DND-41 (cell line): Measurements from ENCODE around the gene MICA.
"Not testable (repeated sequence)": the region's sequence is repeated elsewhere in the genome, so short reads cannot be mapped to it uniquely, and the experiment has no call there.

Source experiments
- ATAC-seq: fragments of 200-7000 bp; cut with Tn5 transposase; 3 replicates; pipeline ENCODE4 v1.9.1; 2021; ENCODE audit warnings: low read depth; ENCODE audit not compliant: insufficient read depth
- DNase-seq: peaks from one replicate; pipeline ENCODE4 v3.0.0-alpha.2; 2020
- H2AFZ ChIP-seq: 2 replicates; pipeline ENCODE4 v1.6.0; 2012; ENCODE audit warnings: low read depth, low read length
- H3K27ac ChIP-seq: 2 replicates; pipeline ENCODE4 v1.5.1; 2012; ENCODE audit warnings: low read length, inconsistent platforms
- H3K27me3 ChIP-seq: fragments of 200-600 bp; sonication (generic); 2 replicates; pipeline ENCODE4 v1.6.0; 2012; ENCODE audit warnings: low read length, mild to moderate bottlenecking, inconsistent platforms; ENCODE audit not compliant: insufficient read depth, poor library complexity
- H3K36me3 ChIP-seq: 2 replicates; pipeline ENCODE4 v1.5.1; 2012; ENCODE audit warnings: low read length, inconsistent platforms; ENCODE audit not compliant: insufficient read depth
- H3K4me1 ChIP-seq: 2 replicates; pipeline ENCODE4 v1.5.1; 2012; ENCODE audit warnings: mild to moderate bottlenecking, low read length; ENCODE audit not compliant: insufficient read depth
- H3K4me2 ChIP-seq: 2 replicates; pipeline ENCODE4 v1.6.0; 2012; ENCODE audit warnings: mild to moderate bottlenecking, moderate library complexity, low read length, inconsistent platforms; ENCODE audit not compliant: insufficient read depth
- H3K4me3 ChIP-seq, 2 experiments: fragments of 200-600 bp in 1 of 2; shearing (Covaris generic) in 1 of 2; 2 replicates each; pipeline ENCODE4 v1.5.1; 2012 to 2016; ENCODE audit warnings: inconsistent platforms in 2 of 2, low read length in 2 of 2, mild to moderate bottlenecking in 2 of 2, low read depth in 1 of 2, moderate library complexity in 1 of 2
- H3K79me2 ChIP-seq: 2 replicates; pipeline ENCODE4 v1.6.0; 2012; ENCODE audit warnings: low read length, inconsistent platforms; ENCODE audit not compliant: insufficient read depth
- H3K9ac ChIP-seq: 2 replicates; pipeline ENCODE4 v1.6.0; 2012; ENCODE audit warnings: low read depth, mild to moderate bottlenecking, inconsistent platforms, low read length, moderate library complexity
- H3K9me3 ChIP-seq: 2 replicates; pipeline ENCODE4 v1.5.1; 2012; ENCODE audit warnings: low read length, moderate library complexity, mild to moderate bottlenecking, inconsistent platforms; ENCODE audit not compliant: insufficient read depth, severe bottlenecking
- H4K20me1 ChIP-seq: 2 replicates; pipeline ENCODE4 v1.6.0; 2012; ENCODE audit warnings: low read length; ENCODE audit not compliant: insufficient read depth
- EZH2 ChIP-seq: IDR thresholded peaks from 3 replicates; pipeline ENCODE4 v1.6.1; 2012; ENCODE audit warnings: borderline replicate concordance, low read depth, mild to moderate bottlenecking, moderate library complexity, low read length, inconsistent platforms; ENCODE audit not compliant: severe bottlenecking
- TF ChIP-seq, protein P1 (sequence below): IDR thresholded peaks from 2 replicates; pipeline ENCODE4 v1.5.1; 2012; ENCODE audit warnings: borderline replicate concordance, low read length, moderate library complexity, mild to moderate bottlenecking; ENCODE audit not compliant: poor library complexity, severe bottlenecking; ENCODE audit errors: extremely low read depth

The MICA gene

DNA sequence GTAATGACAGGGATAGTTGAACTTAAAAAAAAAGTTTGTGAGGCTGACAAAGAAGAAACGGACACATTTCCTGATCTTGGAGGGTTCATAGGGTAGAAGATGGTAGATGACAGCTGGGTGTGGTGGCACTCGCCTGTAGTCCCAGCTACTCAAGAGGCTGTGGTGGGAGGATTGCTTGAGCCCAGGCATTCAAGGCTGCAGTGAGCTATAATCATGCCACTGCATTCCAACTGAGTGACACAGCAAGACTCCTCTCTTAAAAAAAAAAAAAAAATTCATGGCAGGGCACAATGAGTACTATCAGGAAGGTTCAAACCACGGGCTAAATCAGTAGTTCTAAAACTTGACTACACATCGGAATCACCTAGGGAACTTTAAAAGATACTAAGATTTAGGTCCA, 2.0 kb upstream of the MICA start:
- peak overlapping the region; percentile 56 to 79; a peak in 3 of 4 replicates for H3K4me3 ChIP-seq
- H3K36me3 ChIP-seq: peaks cover 3% of the 10 kb centered on the region; the same call in 1 of the 2 replicates
- H3K4me2 ChIP-seq: peak overlapping the region; percentile 79
- H3K27ac ChIP-seq: peak overlapping the region; percentile 90
- peaks cover 42% of the 10 kb centered on the region for H4K20me1 ChIP-seq
- DNase-seq (peak; percentile 43), ATAC-seq (no peak)
- no peaks in the 10 kb centered on the region for H3K27me3 ChIP-seq
- H3K9me3 ChIP-seq: no peaks in the 10 kb centered on the region
- peaks cover 68% of the 10 kb centered on the region for H3K4me1 ChIP-seq
- TF ChIP-seq, protein P1, sequence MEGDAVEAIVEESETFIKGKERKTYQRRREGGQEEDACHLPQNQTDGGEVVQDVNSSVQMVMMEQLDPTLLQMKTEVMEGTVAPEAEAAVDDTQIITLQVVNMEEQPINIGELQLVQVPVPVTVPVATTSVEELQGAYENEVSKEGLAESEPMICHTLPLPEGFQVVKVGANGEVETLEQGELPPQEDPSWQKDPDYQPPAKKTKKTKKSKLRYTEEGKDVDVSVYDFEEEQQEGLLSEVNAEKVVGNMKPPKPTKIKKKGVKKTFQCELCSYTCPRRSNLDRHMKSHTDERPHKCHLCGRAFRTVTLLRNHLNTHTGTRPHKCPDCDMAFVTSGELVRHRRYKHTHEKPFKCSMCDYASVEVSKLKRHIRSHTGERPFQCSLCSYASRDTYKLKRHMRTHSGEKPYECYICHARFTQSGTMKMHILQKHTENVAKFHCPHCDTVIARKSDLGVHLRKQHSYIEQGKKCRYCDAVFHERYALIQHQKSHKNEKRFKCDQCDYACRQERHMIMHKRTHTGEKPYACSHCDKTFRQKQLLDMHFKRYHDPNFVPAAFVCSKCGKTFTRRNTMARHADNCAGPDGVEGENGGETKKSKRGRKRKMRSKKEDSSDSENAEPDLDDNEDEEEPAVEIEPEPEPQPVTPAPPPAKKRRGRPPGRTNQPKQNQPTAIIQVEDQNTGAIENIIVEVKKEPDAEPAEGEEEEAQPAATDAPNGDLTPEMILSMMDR: no peak
- TF ChIP-seq EZH2: no peak
- peak overlapping the region; percentile 85 for H3K9ac ChIP-seq
- H3K79me2 ChIP-seq: peaks cover 66% of the 10 kb centered on the region
- no peak overlapping the region for H2AFZ ChIP-seq

DNA sequence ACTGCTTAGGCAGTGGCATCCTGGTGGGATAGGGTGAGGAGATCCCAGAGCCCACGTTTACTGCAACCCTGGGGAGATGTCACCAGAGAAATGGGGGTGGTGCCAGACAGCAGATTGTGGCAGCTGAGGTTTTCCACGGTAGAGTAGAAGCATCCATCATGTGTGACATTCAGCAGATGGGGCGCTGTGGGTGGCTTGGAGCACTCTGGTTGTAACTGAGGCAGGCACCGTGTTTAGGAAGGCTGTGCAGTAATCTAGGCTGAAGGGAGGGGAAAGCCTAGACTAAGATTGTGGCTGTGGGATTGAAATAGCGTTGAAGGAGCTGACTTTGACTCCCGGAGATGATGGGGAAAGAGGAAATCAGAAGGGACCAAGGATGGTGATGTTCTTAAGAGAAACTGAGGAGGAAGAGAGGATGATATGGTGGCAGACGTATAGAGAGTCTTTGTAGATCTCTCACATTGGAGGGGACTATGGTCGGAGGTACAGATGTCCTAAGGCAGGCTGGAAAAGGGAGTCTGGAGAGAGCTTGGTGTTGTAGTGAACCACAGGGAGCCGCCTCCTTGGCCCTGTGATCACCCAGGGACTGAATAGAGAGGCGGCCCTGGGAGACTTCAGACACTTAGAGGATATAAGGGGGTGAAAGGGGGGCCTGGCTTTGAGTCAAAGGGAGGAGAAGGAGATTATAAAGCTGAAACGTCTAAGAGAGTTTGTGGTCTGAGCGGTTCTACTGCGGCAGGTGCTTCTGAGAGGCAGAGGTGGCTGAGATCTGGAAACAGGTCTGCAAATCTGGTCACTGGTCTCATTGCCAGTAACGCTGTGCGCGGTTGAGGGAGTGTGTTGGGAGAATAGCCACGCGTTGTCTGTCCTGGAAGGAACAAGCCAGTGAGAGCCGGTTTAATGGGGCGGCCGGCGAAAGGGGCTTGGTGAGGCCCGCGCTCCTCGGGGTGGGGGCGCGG, 792 bp upstream of the MICA start:
- Histone ChIP-seq H3K4me2 (peak overlapping the region; percentile 79), H3K27ac (peak overlapping the region; percentile 47), H3K9me3 (no peaks in the 10 kb centered on the region), H3K9ac (peak overlapping the region; percentile 85), H3K4me1 (peaks cover 59% of the 10 kb centered on the region), H4K20me1 (peaks cover 51% of the 10 kb centered on the region), H3K4me3 (peak overlapping the region; percentile 15 to 79; a peak in 3 of 4 replicates), H2AFZ (no peak overlapping the region), H3K36me3 (peaks cover 3% of the 10 kb centered on the region; the same call in 1 of the 2 replicates), H3K79me2 (peaks cover 78% of the 10 kb centered on the region), H3K27me3 (no peaks in the 10 kb centered on the region)
- no peak for TF ChIP-seq EZH2
- TF ChIP-seq, protein P1: peak; percentile 16
- DNase-seq: peak; percentile 56
- peak; percentile 48 for ATAC-seq

DNA sequence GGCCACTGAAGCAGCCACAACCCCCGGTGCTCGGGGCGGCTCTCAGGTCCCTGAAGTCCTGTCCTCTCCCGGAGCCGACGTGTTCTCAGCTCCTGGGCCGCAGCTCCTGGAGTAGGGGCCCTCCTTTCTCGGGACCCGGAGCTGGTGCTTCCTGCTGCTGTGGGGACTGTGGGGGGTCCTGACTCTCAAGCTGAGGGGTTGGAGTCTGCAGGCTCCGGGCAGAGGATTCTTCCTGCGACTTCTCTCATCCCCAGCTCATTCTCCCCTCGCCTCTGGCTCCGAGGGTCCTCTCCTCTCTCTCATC, 618 bp downstream of the MICA start:
- DNase-seq, H3K36me3 ChIP-seq, H2AFZ ChIP-seq, ATAC-seq, H3K9me3 ChIP-seq, H3K27me3 ChIP-seq, H3K27ac ChIP-seq: not testable (repeated sequence)
- peaks cover 61% of the 10 kb centered on the region for H4K20me1 ChIP-seq
- peak overlapping the region; percentile 85; the same call in 1 of the 2 replicates for H3K9ac ChIP-seq
- peak overlapping the region; percentile 79 for H3K4me2 ChIP-seq
- H3K4me3 ChIP-seq: peak overlapping the region in 1 of 2 experiments; percentile 79; a peak in 2 of 4 replicates
- H3K79me2 ChIP-seq: peaks cover 92% of the 10 kb centered on the region
- peaks cover 45% of the 10 kb centered on the region for H3K4me1 ChIP-seq

DNA sequence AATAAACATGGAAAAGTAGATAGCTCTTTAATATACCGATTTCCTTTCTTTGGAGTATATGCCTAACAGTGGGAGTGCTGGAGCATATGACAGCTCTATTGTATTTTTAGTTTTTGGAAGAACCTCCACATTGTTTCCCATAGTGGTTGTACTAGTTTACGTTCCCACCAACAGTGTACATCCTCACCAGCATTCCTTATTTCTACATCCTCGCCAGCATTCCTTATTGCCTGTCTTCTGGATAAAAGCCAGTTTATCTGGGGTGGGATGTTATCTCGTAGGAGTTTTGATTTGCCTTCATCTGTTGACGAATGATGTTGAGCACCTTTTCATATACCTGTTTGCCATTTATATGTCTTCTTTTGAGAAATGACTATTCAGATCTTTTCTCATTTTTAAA, 2.6 kb downstream of the MICA start:
- peaks cover 21% of the 10 kb centered on the region for H3K36me3 ChIP-seq
- peaks cover 97% of the 10 kb centered on the region for H3K79me2 ChIP-seq
- H4K20me1 ChIP-seq: peaks cover 80% of the 10 kb centered on the region
- TF ChIP-seq EZH2: no peak
- TF ChIP-seq, protein P1: no peak
- H3K4me3 ChIP-seq: no peak overlapping the region
- H3K27ac ChIP-seq: no peak overlapping the region
- no peak overlapping the region for H2AFZ ChIP-seq
- no peak overlapping the region for H3K9ac ChIP-seq
- ATAC-seq: no peak
- H3K9me3 ChIP-seq: no peaks in the 10 kb centered on the region
- H3K27me3 ChIP-seq: no peaks in the 10 kb centered on the region
- 0 out of 2 replicates have a peak overlapping the region, but pooled peaks have one; percentile 3 for H3K4me2 ChIP-seq
- peaks cover 40% of the 10 kb centered on the region for H3K4me1 ChIP-seq
- DNase-seq: no peak
